Heart left ventricle (tissue), 16 donors: Measurements from ENCODE around the gene CCDC71L. TPM values are rescaled to one million over a fixed set of nuclear protein-coding genes. Genes with fewer than 3 reads are reported as not detected.

Experiments
- ATAC-seq, 4 donors: fragments of 200-7000 bp; cut with Tn5 transposase; one replicate each; pipeline ENCODE4 v1.9.1; 2020 to 2022; ENCODE audit warnings: moderate library complexity in 4 of 4, mild to moderate bottlenecking in 3 of 4, moderate number of reproducible peaks in 1 of 4
- DNase-seq, 5 donors: peaks; one replicate each; pipeline ENCODE4 v3.0.0-alpha.2; 2020
- H3K27ac ChIP-seq, 12 donors: fragments of 200-600 bp; sonication (generic) in 4 of 12; one replicate each; pipeline versions ENCODE4 v1.5.0 to v1.8.0; 2016 to 2022; ENCODE audit warnings: mild to moderate bottlenecking in 2 of 12
- H3K27me3 ChIP-seq, 9 donors: fragments of 200-600 bp; sonication (generic) in 2 of 9; one replicate each; pipeline versions ENCODE4 v1.5.1 to v1.8.0; 2016 to 2022; ENCODE audit warnings: mild to moderate bottlenecking in 3 of 9
- H3K36me3 ChIP-seq, 9 donors: fragments of 200-600 bp; sonication (generic) in 2 of 9; one replicate each; pipeline versions ENCODE4 v1.5.0 to v1.8.0; 2018 to 2022; ENCODE audit warnings: mild to moderate bottlenecking in 2 of 9
- H3K4me1 ChIP-seq, 12 donors: fragments of 200-600 bp; sonication (generic) in 4 of 12; one replicate each; pipeline versions ENCODE4 v1.5.0 to v1.8.0; 2016 to 2022; ENCODE audit warnings: mild to moderate bottlenecking in 3 of 12
- H3K4me3 ChIP-seq, 12 donors: fragments of 200-600 bp; sonication (generic) in 4 of 12; one replicate each; pipeline versions ENCODE4 v1.5.0 to v1.8.0; 2017 to 2022; ENCODE audit warnings: mild to moderate bottlenecking in 9 of 12, moderate library complexity in 4 of 12
- H3K9me3 ChIP-seq, 12 donors: fragments of 200-600 bp; sonication (generic) in 4 of 12; one replicate each; pipeline versions ENCODE4 v1.5.0 to v1.8.0; 2016 to 2022; ENCODE audit warnings: mild to moderate bottlenecking in 1 of 12
- POLR2A ChIP-seq, 2 donors: fragments of 450-650 bp; IDR thresholded peaks; one replicate each; pipeline ENCODE4 v1.6.1; 2017; ENCODE audit warnings: antibody characterized with exemption in 2 of 2, mild to moderate bottlenecking in 2 of 2, moderate library complexity in 2 of 2
- WGBS, 4 donors: extraction: QIAGEN DNeasy Blood & Tissue Kit in 2 of 4; methylation state at CpG; one replicate each; pipeline versions ENCODE4 v1.1.5 to v1.1.7; 2013 to 2018; 5-methylcytosine and 5-hydroxymethylcytosine counted together
- intact Hi-C, 10 donors: fragments of 100-400 bp; cut with DNase I; formaldehyde crosslinking; loops; one replicate each; pipeline versions ENCODE4 v1.11.1 to v1.14.2; 2022
- polyA plus RNA-seq, 2 donors: library from polyadenylated mRNA; stranded (reverse); fragments of 200-250 nt; gene quantifications; one replicate each; pipeline ENCODE4 v1.2.3, GENCODE V29; 2013
- total RNA-seq, 9 donors: library from RNA; depleted of rRNA in 2 of 9; stranded (reverse); fragments of >200 nt in 2 of 9; fragmentation: NEBNext Ultra II Directional in 3 of 9; extraction: Animal tissue kit (Norgen Biotek cat#: 25700) in 3 of 9; gene quantifications; one replicate each; pipeline versions ENCODE4 v1.1.0 to v1.2.4, GENCODE V29; 2016 to 2023
- TF ChIP-seq, protein P1 (sequence below), 12 donors: fragments of 200-600 bp; sonication (generic) in 4 of 12; IDR thresholded peaks; one replicate each; pipeline versions ENCODE4 v1.5.0 to v1.8.0; 2018 to 2022; ENCODE audit warnings: antibody characterized with exemption in 12 of 12, mild to moderate bottlenecking in 5 of 12
- donor health status: ischemic (EF 13 %, LVEDD 7.1; RV severe dilation, severe dysfunction).
- donor health status: healthy with polysubstance abuse.
- donor health status: DM: no; HTN: yes; CAD: no.
- donor health status: DM: no; HTN: no; CAD: no.
- donor health status: ischemic (EF 25% LVEDD 6.9; RV normal size, moderate dysfunction).
- donor health status: ischemic (EF 25% LVEDD 5.7; RV mildly dilated, moderate dysfunction).
- donor health status: healthy.
- donor health status: DM: yes; HTN: yes; CAD: no.
- donor health status: ischemic (EF 35%, LVEDD 5.7; RV mildly dilated, moderate dysfunction).
- donor health status: nonischemic (EF 11% LVEDD 7.7; RV severe dilation, severe dysfunction).
- donor health status: DM: yes; HTN: yes; CAD: no.
- donor health status: PGD.
- donor health status: ischemic (EF 29% LVEDD 5.4; RV normal size, mild dysfunction).
- donor health status: nonischemic (EF 23%, LVEDD 6.1; RV moderate dilation, normal function).

The CCDC71L gene
- total and polyA plus RNA-seq, 11 donors = 3.5 to 16.7 (median 6.9) TPM

- peaks cover 0 to 32% (median 17%) of the 10 kb centered on the region in 12 donors for H3K4me1 ChIP-seq
- H3K9me3 ChIP-seq = no peaks in the 10 kb centered on the region
- peak; percentile 73 to 90 (median 76) for DNase-seq
- H3K27ac ChIP-seq = peak overlapping the region; percentile 92 to 97 (median 95)
- H3K36me3 ChIP-seq = no peaks in the 10 kb centered on the region
- WGBS, 4 donors = 0 to 9% (median 1%) methylated on average over 70 to 101 of the region's 101 CpGs
- no peaks in the 10 kb centered on the region for H3K27me3 ChIP-seq
- intact Hi-C loops = loop anchor here in 8 of 10 donors (1.0 to 10.0 kb wide), 11 partner anchors 58 to 487 kb away; no protein-coding TSS in a partner anchor
- peak; percentile 28 to 78 (median 65) for ATAC-seq
- TF ChIP-seq POLR2A (IDR thresholded peaks at IDR 0.05) = peak in 1 of 2 donors; percentile 14
- TF ChIP-seq, protein P1, sequence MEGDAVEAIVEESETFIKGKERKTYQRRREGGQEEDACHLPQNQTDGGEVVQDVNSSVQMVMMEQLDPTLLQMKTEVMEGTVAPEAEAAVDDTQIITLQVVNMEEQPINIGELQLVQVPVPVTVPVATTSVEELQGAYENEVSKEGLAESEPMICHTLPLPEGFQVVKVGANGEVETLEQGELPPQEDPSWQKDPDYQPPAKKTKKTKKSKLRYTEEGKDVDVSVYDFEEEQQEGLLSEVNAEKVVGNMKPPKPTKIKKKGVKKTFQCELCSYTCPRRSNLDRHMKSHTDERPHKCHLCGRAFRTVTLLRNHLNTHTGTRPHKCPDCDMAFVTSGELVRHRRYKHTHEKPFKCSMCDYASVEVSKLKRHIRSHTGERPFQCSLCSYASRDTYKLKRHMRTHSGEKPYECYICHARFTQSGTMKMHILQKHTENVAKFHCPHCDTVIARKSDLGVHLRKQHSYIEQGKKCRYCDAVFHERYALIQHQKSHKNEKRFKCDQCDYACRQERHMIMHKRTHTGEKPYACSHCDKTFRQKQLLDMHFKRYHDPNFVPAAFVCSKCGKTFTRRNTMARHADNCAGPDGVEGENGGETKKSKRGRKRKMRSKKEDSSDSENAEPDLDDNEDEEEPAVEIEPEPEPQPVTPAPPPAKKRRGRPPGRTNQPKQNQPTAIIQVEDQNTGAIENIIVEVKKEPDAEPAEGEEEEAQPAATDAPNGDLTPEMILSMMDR (IDR thresholded peaks at IDR 0.05) = peak; percentile 63 to 84 (median 73)
- peak overlapping the region; percentile 78 to 93 (median 85) for H3K4me3 ChIP-seq
Observed at GRCh38 chr7:106659963-106660861, 746 bp downstream of the CCDC71L start.

GRCh38 chr7:106659166-106659962 lies 1.6 kb downstream of the CCDC71L start:
- ATAC-seq (no peak), DNase-seq (no peak)
- no peaks in the 10 kb centered on the region for H3K27me3 ChIP-seq
- H3K27ac ChIP-seq = peak overlapping the region in 11 of 12 donors; percentile 93 to 97 (median 95)
- no peak for TF ChIP-seq POLR2A (IDR thresholded peaks at IDR 0.05)
- TF ChIP-seq, protein P1 (IDR thresholded peaks at IDR 0.05) = no peak
- intact Hi-C loops = no loop called here
- H3K9me3 ChIP-seq = no peaks in the 10 kb centered on the region
- WGBS, 4 donors = 22 to 30% (median 23%) methylated on average over 12 of the region's 12 CpGs
- H3K36me3 ChIP-seq = no peaks in the 10 kb centered on the region
- peaks cover 0 to 32% (median 17%) of the 10 kb centered on the region in 12 donors for H3K4me1 ChIP-seq
- peak overlapping the region; percentile 78 to 93 (median 85) for H3K4me3 ChIP-seq

- H3K27me3 ChIP-seq = no peaks in the 10 kb centered on the region
- H3K27ac ChIP-seq = no peak overlapping the region
- no peaks in the 10 kb centered on the region for H3K36me3 ChIP-seq
- TF ChIP-seq, protein P1 (IDR thresholded peaks at IDR 0.05) = no peak
- no peak for TF ChIP-seq POLR2A (IDR thresholded peaks at IDR 0.05)
- ATAC-seq (no peak), DNase-seq (no peak)
- peak overlapping the region in 3 of 12 donors; percentile 86 to 92 (median 89) for H3K4me3 ChIP-seq
- H3K9me3 ChIP-seq = no peaks in the 10 kb centered on the region
- peaks cover 0 to 32% (median 17%) of the 10 kb centered on the region in 12 donors for H3K4me1 ChIP-seq
- 95 to 97% (median 97%) methylated on average over 6 of the region's 6 CpGs for WGBS, 4 donors
- intact Hi-C loops = no loop called here
Observed at GRCh38 chr7:106658316-106659165, 2.4 kb downstream of the CCDC71L start.
